Right ventricle myocardium inferior (tissue), 1 donor: ENCODE measurements around the gene YTHDF1. TPM values are rescaled to one million over a fixed set of nuclear protein-coding genes. Genes with fewer than 3 reads are reported as not detected.

Experiments used
- ATAC-seq: fragments of 200-7000 bp; cut with Tn5 transposase; one replicate; pipeline ENCODE4 v1.9.1; 2020; ENCODE audit warnings: mild to moderate bottlenecking, moderate library complexity
- DNase-seq: peaks from one replicate; pipeline ENCODE4 v3.0.0; 2021; ENCODE audit errors: missing footprints
- intact Hi-C: fragments of 100-400 bp; cut with DNase I; formaldehyde crosslinking; loops from one replicate; pipeline ENCODE4 v1.11.0; 2022
- microRNA-seq: library from miRNA; unstranded; fragments of <30 nt; microRNA quantifications from one replicate; pipeline ENCODE4 v1.2.0, GENCODE V29; 2020
- total RNA-seq: library from RNA; stranded (reverse); fragmentation: NEBNext Ultra II Directional; extraction: Animal tissue kit (Norgen Biotek cat#: 25700); gene quantifications from one replicate; pipeline ENCODE4 v1.2.1, GENCODE V29; 2021
- donor health status: DM: no; HTN: yes; CAD: no; lungs with severe emphysema.

Gene YTHDF1
- total RNA-seq, 1 donor from 2014 or later, result 22.9 TPM

DNA sequence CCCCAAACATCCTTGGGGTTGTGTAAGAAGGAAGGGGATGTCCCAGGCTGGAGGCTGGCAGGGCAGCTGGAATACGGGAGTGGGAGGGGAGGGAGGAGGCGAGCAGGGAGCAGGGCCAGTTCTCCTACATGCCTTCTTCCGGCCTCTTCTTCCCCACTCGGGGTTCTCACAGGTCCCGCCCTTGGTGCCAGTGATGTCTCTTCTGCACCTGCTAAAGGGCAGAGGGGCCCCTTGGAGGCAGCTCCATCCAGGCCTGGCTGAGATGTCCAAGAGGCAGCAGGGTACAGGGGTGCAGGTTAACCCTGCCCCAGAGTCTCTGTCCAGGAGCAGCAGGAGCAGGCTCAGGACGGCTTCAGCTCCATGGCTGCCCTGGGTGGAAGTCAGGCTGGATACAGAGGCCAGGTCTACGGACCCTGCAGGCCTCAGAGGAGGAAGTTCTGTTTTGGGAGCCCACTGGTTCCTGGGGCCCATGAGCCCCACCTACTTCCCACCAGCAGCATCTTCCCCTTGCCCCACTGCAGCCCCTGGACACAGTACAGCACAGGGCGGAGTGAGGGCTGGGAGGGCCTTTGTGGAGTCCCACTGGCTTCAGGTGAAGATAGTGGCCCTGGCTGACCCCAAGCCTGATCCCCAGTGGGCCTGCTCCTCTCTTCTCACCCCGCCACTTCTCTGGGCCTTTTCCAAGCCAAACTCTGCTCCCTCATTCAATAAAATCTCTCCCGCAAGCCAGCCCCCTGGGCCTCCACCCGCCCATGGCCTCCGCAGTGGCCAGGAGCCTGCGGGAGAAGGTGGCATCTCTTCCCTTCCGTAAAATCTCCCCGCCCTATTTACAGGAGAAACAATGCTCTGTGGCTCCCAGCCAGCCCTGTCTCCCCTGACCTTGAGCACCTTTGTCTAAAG is 60.4 kb downstream of the YTHDF1 start:
- no peak for DNase-seq
- intact Hi-C loops, result no loop called here
- ATAC-seq, result no peak

DNA sequence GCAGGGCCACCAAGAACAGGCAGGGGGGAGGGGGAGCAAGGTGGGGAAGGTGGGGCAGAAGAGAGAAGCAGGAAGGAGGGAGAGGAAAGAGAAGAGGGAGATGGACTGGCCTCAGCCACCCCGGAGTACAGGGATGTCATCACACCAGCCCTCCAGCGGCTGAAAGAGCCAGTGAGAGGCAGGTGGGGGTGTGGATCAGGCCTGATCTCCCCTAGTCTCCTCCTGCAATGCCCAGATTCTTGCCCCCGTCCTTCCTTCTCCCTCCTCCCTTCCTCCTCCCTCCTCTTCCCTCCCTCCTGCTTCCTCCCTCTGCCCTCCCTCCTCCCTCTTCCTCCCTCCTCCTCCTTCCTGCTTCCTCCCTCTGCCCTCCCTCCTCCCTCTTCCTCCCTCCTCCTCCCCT is 61.5 kb downstream of the YTHDF1 start:
- intact Hi-C loops, result no loop called here
- DNase-seq, result no peak

DNA sequence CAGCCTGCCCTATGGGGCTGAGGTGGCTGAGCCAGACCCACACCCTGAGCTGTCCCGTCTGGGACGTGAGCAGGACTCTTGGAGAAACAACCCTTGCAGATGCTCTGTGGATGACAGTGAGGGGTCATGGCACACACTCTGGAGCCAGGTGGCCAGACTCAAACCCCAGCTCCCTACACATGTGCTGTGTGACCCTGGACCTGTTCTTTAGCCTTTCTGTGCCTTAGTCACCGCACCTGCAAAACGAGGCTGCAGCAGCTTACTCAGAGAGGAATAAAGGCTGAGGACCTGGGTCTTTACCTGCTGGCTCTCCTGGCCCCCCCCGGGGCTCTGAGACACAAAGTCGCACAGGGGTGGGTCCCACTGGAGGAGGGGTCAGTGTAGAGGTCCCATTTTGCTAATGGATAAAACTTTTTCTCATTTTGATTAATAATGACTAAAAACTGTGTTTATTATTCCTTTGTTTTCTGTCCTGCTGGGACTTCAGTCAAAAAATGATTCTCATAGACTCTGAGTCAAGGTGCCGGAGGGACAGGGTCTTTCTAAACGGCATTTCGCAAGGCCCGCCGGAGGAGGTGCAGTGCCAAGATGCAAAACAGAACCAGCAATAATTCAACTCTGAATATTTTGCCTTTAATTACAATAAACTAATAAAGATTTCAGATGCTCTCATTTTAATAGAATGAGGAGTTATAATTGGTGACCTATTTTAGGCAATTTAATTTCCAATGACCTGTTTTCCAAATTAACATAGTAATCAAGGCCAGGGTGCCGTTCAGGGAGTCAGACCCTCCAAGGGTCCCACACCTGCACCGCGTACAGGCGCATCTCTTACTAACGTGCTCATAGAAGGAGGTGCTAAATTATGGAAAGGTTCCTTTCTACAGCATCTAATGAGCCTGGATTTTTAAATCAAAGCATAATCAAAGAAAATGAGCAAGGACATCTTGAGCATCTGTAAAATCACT is 62.4 kb downstream of the YTHDF1 start:
- DNase-seq (no peak), ATAC-seq (no peak)
- intact Hi-C loops, result no loop called here

More for the DNA sequence above, 61.5 kb downstream of the YTHDF1 start:
- no peak for ATAC-seq

DNA sequence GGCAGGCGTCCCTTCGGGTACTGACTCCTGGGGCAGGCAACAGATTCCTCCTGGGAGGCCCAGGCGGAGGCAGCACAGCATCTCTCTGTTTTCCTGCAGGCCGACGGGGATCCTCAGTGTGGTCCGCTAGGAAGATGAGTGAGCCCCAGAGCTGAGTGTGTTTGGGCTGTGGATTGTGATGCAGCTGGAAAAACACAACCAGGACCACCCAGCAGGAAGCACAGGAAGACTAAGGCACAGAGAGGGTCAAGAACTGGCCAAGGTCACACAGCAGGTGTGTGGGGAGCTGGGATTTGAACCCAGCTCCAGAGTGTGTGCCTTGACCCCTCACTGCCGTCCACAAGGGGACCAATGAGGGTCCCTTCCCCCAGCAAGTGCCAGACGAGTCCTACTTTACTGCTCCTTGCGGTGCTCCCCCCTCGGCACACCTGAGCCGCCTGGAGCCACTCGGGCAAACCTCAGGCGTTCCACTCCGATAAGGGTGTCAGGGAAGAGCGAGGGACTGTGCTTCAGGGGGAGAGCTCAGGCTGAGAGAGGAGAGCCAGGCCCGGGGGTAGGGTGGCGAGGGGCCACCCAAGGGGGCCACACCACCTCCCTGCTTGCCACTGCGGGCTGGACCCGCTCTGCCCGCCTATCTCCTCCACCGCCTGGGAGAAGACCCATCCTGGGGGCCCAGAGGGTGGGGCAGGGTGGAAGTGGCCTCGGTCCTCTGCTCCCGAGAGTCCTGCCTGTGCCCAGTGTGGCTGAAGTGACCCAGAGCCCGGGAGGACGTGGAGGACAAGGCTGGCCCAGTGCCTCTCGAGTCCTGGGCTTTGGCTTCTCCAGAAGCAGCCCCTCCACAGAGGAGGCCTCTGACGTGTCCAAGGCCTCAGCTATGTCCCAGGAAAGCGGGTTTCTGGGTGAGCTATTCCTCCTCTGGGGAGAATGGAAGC is 63.3 kb downstream of the YTHDF1 start:
- ATAC-seq (no peak), DNase-seq (no peak)
- intact Hi-C loops, result no loop called here

DNA sequence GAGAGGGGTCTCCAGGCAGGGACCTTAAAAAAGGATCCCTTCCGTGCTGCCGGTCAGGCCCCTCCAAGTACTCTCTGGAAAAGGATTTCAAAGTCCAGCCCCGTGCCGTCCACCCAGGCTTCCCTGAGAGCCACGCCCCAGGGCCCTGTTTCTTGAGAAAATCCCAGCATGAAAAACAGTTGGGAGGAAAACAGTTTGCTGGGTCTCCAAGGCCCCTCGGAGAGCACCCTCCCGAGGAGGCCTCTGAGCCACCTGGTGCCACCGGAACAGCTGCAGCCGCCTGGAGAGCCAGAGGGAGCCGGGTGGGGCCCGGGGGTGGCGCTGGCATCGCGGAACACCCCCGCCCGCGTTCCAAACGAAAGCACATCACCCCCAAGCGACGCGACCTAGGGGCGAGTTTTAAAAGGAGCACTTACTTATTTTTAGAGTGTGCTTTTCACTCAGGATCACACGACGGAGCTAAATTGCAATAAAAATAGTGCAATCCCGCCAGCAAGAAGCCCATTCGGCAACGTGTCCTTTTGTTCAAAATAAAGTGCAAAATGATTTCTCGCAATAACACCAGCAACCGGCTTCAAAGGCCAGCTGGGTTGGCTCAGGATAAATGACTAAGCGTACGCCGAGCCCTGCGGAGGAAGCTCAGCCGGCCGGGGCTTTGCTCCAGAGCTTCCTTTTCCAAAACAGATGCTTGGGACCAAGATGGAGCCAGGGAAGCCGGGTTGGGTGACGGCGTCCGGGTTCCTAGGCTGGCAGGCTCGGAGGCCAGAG is 64.2 kb downstream of the YTHDF1 start:
- intact Hi-C loops, result no loop called here
- peak; percentile 63 for DNase-seq
- ATAC-seq, result no peak

GRCh38 chr20:63150911-63151531 is 64.9 kb downstream of the YTHDF1 start:
- ATAC-seq (no peak), DNase-seq (no peak)

DNA sequence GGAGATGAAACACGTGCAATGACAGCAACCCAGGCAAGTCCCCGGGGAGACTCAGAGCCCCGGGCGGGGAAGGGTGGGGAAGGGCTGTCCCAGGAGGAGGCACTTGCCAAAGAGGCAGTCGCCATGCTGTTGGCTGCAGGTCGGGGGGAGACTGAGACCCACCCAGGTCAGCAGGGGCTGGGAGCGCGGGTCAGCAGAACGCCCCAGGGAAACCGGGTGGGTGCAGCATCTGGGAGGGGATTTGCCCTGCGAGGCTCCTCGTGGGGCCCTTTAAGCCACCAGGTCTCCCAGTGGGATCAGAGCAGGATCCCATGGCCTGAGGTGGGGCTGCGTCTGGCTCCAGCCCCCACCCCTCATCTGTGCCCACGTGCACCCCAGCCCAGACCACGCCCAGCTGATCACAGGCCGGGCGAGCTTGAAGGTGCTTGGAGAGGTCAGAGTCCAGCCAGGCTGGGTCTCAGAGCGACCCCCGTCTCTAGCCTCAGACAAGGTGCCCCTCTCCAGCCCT is 65.5 kb downstream of the YTHDF1 start:
- ATAC-seq, result no peak
- DNase-seq, result no peak
- intact Hi-C loops, result no loop called here

More at GRCh38 chr20:63150911-63151531, 64.9 kb downstream of the YTHDF1 start:
- intact Hi-C loops, result no loop called here

DNA sequence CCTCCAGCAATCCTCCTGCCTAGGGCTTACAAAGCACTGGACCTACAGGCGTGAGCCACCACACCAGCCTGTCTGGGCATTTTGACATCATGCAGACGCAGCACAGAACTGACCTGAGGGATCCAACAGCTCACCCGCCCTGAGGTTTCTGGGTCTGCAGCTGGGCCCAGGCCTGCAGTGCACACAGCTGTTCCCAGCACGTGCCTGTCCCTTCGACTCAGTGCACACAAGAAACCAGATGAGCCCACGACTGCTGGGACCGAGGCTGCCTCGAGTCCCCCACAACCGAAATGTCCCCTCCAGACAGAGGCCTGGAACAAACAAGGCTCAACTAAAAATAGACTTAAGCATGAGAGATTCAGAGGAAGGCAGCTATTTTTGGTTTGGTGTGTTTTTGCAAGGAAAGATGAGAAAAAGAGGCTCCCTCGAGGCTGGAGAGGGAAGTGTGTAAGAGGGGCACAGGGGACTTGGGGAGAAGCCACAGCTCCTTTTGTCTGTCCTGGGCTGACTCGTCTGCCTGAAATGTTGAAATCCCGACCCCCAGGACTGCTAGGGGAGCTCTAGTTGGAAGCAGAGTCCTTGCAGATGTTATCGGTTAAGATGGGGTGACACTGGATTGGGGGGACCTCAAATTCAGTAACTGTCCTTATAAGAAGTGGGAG is 66.3 kb downstream of the YTHDF1 start:
- intact Hi-C loops, result no loop called here
- peak; percentile 47 for ATAC-seq
- no peak for DNase-seq

DNA sequence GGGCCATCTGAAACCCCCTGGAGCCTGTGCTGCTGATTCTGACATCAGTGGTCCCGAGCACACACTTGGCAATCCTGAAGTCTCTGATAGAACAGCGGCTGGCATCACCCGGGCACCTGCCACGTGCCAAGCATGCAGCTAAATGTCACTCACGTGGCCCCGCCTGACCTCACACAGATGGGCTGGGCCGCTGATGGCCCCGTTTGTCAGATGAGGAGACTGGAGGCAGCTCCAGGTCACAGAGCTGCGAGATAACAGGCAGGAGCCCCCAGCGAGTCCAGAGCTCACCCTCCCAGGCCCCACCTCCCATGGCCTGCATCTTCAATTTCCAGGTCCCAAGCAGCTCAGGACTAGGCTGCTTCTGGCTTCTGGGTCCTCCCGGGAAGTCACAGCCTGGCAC is 67.2 kb downstream of the YTHDF1 start:
- no peak for ATAC-seq
- DNase-seq, result no peak
- intact Hi-C loops, result no loop called here

DNA sequence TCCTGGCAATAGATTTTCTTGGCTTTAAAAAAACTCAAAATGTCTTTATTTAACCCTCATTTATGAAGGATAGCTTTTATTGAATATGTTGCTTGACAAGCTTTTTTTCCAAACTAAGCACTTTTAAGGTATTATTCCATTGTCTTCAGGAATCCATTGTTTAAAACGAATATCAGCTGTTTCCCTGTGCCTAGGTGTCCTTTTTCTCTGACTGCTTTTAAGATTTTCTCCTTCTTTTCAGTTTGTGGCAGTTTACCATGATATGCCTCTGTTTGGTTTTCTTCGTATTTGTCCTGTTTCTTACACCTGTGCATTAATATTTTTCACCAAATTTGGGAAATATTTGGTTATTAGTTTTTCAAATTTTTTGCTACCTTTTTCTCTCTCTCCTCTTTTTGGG is 68.4 kb downstream of the YTHDF1 start:
- DNase-seq, result no peak
- intact Hi-C loops, result no loop called here
- no peak for ATAC-seq

Small RNA genes within 50 kb of the gene (microRNA-seq; reads per million reads assigned to microRNA genes)
- gene MIR124-3, result not detected
- gene MIR3196, result not detected

Other genes with a start within 250 kb of the YTHDF1 start
- not detected for gene BHLHE23, start 209.2 kb downstream of the YTHDF1 start, total RNA-seq
- gene BIRC7, start 19.8 kb upstream of the YTHDF1 start, total RNA-seq, result not detected
- gene NKAIN4, start 38.3 kb upstream of the YTHDF1 start, total RNA-seq, result not detected
- 28.8 TPM for gene ARFGAP1, start 56.7 kb upstream of the YTHDF1 start, total RNA-seq
- not detected for gene COL20A1, start 77.1 kb upstream of the YTHDF1 start, total RNA-seq
- gene CHRNA4, start 145.2 kb upstream of the YTHDF1 start, total RNA-seq, result 2.3 TPM